OCI-LY7 (cell line): ENCODE results near the gene DOCK4.

ENCODE experiments used
- CTCF ChIP-seq: fragments of 200-600 bp; sonication (generic); conservative IDR thresholded peaks from 2 replicates; pipeline ENCODE4 v1.5.1; 2014; ENCODE audit warnings: mild to moderate bottlenecking, antibody characterized with exemption, low read length, moderate library complexity, mixed read lengths
- EZH2phosphoT487 ChIP-seq: fragments of 200-600 bp; sonication (generic); IDR thresholded peaks from 2 replicates; pipeline ENCODE4 v1.6.1; 2018; ENCODE audit warnings: low read depth, borderline replicate concordance, mild to moderate bottlenecking, mixed run types, antibody characterized with exemption, low read length, moderate library complexity, mixed read lengths

DNA sequence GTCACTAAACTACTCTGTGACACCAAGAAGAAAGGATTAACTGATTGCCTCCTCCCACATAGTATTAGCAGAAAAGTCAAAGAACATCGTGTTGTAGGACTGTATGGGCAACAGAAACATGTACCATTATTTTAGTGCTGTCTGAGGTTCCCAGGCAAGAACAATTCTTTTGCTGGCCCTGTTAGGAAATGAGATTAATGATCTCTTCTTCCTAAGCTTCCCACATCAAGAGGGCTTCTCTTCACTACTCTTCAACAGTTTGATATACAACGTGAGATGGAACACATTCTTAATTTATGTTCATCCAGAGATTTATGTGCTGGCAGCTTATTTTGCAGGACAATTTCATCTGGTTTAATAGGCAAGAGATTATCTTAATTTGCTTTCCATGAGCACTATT lies 219.6 kb downstream of the DOCK4 start:
- no peak for TF ChIP-seq CTCF
- TF ChIP-seq EZH2phosphoT487 = no peak
